HG03135 (cell line): ENCODE data around the gene SLC25A13.
"Not testable (repeated sequence)": the region's sequence is repeated elsewhere in the genome, so short reads cannot be mapped to it uniquely, and the experiment has no call there.

ENCODE experiments used
- ATAC-seq: cut with Tn5 transposase; IDR thresholded peaks from one replicate; pipeline ENCODE4 v1.9.1; 2021; ENCODE audit warnings: mild to moderate bottlenecking, moderate library complexity; ENCODE audit not compliant: unreplicated experiment

Gene SLC25A13

DNA sequence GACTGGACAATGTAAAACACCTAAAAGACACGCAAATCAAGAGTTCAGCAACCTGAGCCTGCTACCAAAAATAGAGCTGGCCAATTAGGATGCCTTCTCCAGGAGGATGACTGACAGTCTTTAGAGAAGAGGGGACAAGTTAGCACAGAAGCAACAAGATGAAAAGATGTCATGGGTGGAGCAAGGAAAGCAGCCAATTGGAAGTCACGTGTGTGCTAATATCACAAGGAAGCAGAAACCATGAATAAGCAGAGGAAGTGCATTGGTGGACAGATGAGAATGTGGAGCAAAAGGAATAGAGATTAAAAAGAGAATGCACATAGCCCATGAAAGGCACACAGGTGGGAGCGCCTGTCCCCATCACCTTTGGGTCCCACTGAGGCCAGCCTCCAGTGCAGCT is 148.1 kb downstream of the SLC25A13 start:
- ATAC-seq: no peak

DNA sequence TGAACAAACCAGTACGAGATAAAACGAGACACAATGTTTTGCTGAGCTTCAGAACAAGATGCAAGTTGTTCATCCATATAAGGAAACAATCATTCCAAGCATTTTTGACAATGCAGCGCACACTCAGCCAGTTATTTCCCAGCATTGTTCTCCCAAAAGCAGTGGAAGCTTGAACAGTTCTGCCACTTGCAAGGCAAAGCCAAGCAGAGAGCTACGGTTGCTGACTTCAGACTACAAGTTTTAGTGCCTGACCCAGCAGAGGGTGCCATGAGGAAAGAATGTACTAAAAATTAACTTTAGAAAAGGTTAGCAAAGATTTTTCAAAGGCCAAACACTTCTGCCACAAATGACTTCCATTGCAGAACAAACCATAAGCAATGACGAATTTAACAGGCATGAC is 152.5 kb downstream of the SLC25A13 start:
- no peak for ATAC-seq

DNA sequence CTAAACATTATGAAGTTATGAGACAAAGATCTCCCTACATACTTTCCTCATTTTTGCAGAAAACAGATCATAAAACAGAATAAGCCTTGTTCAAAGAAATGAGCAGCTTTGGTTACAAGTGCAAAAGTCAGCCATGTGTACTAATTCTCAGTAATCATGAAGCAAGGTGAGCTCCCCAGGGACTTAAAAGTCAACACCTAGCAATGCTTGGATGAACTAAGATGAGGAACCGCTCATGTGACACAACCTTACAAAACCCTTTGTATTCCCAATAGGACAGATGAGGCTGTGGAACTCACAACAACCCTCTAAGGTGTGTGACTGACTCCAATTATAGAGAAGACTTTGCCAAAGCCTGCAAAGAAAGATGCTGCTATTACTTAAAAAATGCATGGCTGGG is 154.5 kb downstream of the SLC25A13 start:
- no peak for ATAC-seq

DNA sequence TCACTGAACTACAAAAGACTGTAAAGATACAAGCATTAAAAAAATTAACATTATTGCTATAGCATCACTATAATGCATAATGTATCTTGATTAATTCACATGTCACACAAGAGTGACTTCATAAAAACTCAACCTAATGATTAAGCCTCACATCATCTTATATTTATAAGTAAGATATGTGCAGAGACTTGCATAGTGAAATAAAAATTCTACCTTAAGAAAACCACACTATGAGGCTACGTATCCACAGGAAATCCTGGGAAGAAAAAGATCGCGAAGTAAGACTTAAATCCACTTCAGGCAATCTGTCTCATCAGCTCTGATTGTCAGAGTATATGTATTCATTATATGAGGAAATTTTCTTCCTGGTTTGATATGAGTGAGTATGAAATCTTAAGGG is 160.0 kb downstream of the SLC25A13 start:
- ATAC-seq: no peak

DNA sequence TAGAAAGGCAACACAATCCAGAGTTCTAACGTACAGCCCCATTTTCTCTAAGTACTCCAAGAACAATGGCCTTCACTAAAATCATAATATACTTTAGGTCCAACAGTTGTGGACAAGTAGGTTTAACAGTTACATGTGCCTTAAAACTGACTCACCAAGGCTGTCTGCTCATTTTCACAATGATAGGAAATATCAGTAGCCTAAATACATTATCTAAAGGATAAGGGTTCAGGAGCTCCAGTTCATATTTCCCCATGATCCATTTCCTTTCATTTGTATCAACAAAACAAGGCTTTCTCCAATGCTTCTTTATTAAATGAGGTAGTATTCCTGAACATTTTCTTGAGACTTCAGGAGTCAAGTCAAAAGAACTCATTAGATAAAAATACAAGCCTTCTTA is 164.0 kb downstream of the SLC25A13 start:
- ATAC-seq: no peak

DNA sequence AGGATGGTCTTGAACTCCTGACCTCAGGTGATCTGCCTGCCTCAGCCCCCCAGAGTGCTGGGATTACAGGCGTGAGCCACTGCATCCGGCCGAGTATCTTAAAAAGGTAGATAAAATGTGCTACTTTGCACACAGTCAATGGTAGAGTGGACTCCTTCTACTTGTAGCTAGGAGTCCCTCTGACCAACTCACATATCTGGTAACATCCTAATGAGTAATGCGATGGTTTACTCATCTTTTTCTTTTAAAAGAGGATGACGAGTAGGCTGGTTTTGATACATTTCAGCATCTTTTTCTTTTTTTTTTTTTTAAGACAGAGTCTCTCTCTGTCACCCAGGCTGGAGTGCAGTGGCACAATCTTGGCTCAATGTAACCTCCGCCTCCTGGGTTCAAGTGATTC is 167.4 kb downstream of the SLC25A13 start:
- not testable (repeated sequence) for ATAC-seq

DNA sequence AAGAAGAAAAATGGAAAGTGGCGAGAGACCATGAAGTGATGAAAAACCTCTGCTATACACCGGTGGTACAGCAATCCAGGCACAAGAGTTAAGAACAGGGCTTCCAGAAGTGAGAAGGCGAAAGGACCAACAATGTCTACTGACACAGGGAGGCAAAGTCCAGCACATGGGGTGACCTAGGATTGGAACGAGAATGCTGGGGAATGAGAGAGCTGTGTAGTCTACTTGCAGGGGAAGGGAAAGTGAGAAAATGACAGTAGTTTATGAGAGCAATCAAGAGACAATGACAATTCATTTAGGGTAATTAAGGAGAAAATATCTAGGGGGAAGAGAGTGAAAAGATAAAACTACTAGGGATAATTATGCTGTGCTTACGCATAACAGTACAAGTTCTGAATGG is 169.2 kb downstream of the SLC25A13 start:
- no peak for ATAC-seq

DNA sequence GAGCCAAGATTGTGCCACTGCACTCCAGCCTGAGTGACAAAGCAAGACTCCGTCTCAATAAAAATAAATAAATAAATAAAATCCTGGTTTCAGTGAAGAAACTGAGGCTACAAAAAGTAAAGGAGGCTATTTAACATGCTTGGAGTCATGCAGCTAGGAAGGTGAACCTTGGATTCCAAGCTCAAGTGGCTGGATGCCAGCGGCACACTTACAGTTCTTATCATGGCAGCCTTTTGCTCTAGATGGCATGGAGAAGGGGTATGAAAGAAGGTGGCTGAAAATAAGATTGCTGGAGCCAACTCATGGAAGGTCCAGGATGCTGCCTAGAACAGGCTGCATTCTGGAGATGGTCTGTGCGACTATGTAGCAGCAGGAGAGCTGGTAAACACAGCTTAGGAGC is 170.0 kb downstream of the SLC25A13 start:
- no peak for ATAC-seq

DNA sequence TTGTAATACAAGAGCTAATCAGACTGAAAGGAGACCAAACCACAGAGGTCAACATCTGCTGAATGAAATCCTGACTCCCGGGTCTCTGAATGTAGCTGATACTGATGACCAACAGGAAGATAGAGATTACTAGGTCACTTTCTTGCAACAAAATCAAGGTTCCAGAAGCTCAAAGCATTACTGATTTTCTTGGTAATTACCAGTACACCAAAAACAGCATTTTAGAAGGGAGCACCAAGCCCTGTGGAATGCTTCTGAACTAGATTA is 177.7 kb downstream of the SLC25A13 start:
- ATAC-seq: no peak

DNA sequence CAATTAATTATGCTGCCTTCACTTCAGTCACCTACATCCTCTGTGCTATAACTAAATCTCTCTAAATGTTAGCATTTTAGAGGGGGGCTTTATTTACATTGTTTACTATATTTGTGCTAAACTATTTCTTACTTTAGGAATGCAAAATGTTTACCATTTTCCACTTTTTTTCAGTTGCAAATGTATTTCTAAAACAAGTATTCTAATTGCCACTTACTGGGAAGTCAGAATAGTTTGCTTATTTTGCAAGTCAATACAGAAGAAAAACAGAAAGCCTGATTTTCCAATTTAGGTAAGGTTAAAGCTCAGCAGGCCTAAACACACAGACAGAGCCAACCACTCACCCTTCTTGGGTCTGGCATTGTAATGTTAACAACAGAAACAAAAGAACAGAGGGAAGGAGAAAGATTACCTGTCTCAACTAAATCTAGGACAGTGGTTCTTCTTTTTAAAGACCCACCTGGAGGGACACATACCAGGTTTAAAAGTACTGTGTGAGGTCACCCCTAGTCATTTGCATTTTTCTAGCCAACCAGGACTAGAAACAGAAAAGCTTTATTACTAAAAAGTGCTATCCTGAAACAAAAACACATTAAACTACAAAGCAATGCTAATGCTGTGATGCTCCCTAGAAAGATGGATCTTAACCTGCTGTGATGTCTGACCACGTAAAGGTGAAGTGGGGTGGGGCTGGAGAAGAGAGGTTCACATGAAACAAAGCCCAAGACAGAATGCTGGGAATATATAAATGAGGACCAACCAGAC is 178.2 kb downstream of the SLC25A13 start:
- ATAC-seq: no peak

DNA sequence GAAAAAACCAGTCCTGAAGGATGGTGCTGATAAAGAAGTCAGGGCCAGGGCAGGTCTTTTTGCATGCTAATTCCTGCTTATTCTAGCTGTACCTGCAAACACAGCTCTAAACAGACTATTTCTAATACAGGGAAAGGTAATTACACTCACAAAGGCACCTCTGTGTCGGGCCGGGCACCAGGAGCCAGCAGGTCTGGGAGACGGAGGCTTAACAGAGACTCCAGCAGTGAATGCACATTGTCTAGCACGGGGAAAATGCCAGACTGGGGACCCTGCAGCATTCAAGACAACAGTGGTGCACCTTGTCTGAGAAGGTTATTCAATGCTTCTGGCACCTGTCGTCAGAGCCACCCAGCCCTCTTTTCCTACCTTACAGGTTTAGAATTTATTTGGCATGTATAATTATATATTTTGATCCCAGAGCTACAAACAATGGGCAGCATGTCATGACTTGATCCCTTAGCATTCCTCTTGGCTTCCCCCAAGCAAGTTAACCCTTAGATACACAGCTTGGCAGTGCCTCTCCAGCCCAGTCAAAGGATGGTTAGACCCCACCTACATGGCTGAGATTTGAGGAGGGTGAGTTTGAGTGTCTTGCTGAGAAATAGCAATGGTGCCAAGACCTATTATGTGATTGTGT is 185.2 kb downstream of the SLC25A13 start:
- ATAC-seq: no peak

DNA sequence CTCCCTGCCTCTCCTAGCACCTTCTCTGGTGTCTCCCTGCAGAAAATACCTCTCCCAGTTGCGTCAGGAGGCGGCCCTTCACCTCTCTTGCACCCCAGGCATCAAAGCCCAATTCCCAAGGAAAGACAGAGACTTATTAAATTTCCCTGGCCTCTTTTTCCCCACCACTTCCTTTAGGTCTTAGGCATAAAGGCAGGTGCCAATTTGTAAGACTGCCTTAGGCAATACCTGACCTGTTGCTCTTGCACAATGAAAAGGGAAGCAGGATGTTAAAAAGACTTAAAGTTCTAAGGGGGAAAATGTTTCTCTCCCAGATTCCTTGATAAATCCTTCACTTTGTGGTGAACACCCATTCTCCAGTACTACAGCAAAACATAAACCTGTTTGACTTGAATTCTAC is 186.7 kb downstream of the SLC25A13 start:
- no peak for ATAC-seq

DNA sequence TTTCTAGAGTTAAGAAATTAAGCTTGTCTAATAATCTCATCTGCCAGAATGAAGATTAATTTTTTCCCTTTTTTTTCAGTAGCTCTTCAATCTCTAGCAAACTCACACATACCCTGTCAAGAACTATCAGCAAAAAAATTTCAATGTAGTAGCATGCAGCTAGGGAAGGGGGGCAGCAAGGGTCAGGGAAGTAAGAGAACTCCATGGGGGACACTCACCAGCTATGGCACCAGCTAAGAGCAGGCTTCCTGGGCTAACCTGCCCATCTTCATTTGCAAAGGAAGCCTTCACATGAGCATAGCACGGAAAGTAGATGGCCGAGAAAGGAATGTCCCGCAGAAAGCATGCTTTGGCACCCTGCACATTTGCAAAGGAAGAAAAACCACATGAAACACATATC is 190.4 kb downstream of the SLC25A13 start:
- no peak for ATAC-seq

DNA sequence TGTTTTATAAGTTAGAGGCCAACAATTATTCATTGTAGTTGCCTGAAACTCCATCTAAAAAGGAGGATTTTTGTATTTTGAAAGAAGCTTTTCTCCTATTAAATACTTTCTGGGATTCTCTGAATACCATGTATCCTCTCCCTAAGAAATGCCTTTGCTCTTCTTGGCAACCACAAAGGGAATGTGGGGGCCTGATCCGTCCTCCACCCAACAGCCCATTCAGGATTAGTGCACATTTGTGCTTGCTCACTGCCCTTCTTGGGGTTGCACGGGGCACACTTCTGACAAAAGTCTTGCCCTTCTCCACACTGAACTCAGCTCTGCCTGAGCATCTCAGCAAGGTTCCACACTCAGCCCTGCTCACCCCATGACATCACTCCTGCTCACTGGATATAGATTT is 194.2 kb downstream of the SLC25A13 start:
- no peak for ATAC-seq

DNA sequence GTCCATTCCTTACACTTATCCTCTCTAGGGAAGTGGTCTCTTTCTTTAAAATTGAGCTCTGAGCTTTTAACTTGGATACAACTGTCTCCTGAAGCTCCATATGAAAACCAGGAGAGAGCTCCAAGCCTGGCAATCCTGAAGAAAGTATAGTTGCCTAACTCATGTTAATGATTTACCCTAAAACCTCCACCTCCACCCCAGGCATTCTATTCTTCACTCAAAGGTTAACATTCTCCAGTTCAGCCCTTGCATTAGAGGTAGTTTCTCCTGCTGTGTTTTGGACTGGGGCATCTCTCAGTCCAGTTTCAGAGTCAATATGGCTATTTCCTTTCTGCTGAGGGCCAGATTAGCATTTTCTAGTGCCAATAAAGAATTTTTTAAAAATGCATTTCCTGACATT is 195.5 kb downstream of the SLC25A13 start:
- no peak for ATAC-seq

DNA sequence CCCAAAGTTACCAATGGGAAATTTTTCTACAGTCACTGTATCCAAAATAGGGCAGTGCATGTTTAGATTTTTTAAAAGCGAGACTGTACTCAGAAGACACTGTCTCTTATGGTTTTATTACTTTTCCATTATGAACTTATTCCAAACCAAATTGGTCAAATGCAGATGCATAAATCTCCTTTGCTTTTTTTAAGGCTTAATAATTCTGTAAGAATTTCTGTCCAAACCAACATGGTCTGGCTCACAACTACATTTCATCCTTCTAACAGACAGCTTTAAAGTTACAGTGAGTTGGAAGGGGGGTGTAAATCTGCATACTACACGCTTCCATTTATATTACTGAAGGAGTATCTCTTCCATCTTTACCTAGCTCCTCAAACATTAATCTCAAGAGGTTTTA is 199.2 kb downstream of the SLC25A13 start:
- no peak for ATAC-seq

DNA sequence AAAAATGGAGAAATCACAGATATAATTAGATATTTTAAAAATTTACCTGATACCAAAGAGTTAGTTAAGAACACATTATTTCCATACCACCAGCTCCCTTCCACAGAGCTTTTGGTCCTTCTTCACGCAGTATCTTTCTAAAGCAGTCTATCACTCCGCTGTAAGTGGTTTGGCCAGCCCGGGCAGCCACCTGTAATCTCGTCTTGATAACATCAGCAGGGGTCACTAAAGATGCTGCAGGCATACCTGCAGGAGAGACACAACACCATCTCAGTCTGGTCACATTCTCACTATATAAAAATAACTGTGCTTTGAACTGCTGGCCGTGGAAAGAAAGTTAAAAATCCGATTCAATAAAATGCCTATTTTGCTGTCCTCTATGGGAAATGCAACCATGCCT is 200.1 kb downstream of the SLC25A13 start:
- ATAC-seq: no peak

DNA sequence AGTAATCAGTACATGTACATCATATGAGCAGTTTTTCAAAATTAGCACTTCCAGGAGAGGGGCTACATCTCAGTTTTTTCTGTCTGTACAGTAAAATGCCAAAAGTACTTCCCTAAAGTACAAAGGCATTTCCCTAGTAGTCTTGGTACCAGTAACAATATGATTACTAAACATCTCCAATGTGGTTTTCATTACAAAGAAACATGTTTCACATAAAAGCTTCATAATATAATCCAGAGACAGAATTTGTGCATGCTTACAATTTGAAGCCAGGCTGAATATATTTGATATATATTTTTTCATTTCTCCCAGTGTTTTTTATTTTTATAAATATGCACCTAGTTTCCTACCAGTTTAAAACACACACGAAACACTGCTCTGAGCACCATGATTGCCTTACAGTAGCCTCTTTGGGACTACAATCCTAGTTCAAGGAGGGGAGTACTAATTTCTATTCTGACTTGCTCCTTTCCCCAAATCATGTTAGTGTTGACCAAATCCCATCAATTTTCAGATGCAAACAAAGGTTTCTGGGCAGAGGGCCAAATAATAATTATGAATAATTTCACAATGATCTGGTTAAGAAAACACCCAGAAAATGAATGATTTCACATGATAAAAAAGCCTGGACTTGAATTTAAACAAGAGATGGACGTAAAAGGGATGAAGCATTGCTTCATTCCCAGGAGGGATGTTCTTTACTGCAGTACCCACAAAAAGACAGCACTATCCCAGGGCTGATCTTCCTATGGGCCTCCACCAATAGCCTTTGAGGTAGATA is 201.3 kb downstream of the SLC25A13 start:
- no peak for ATAC-seq

DNA sequence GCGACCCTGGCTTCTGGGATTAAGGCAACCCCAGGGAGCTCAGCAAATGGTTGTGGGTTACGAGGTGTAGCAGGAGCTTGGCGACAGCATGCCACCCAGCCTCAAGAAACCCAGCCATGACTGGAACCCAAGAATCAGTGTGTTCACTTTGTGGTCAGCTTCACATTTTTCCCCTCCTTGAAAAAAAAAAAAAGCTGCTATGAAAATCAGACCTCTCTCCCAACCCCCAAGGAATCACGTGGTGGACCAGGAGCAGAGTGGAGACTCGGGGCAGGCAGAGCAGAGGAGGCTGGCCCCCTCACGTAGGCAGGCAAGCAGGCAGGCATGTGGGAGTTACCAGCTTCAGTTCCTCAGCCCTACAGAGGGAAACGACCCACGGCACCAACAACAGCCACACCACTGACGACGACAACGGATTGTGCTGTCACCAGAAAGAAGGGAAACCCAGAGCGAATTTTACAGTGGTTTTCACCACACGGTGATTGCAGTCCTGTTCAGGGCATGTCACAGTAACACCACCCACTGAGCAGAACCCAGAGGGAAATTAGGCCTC is 203.4 kb downstream of the SLC25A13 start:
- no peak for ATAC-seq

DNA sequence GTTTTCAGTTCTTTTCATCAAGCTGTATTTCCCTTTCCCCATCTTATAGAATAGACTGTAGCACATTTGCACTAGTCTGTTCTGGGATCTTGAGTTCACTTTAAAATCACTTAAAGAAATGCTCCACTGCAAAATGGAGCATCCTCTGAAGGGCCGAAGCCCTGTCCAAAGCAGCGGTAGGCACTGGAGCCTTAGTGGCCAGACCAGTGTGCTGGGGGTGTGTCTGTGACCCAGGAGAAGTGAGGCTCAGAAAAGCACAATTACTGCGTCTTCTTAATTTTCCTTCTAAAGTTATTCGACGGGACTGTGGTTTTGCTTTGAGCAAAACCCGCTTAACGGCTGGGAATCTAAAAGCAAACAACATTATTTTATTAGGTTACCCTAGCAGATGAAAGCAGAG is 205.7 kb downstream of the SLC25A13 start:
- no peak for ATAC-seq

DNA sequence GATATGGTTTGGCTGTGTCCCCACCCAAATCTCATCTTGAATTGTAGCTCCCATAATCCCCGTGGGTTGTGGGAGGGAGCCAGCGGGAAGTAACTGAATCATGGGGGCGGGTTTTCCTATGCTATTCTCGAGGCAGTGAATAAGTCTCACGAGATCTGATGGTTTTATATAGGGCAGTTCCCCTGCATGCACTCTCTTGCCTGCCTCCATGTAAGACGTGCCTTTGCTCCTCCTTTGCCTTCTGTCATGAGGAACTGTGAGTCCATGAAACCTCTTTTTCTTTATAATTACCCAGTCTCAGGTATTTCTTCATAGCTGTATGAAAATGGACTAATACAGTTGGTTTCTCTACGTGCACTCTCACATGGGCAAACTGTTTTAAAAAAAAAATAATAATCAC is 207.7 kb downstream of the SLC25A13 start:
- ATAC-seq: no peak

DNA sequence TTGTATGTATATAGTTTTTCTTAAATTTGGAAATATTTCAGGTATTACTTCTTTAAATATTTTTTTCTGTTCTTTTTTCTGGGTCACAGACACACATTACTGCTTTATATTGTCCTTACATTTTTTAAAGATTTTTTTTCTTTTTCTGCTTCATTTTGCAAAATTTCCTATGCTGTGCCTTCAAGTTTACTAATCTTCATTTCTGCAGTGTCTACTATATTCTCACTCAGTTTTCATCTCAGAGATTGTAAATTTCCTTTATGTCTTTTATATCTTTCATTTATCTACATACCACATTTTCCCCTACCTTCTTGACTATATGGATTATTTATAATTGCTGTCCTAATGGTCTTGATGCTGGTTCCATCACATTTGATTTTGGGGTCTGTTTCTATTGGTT is 210.5 kb downstream of the SLC25A13 start:
- ATAC-seq: no peak
